Measurements from ENCODE around the gene COL27A1. TPM values are rescaled to one million over a fixed set of nuclear protein-coding genes. Genes with fewer than 3 reads are reported as not detected.
"Not testable (repeated sequence)": the region's sequence is repeated elsewhere in the genome, so short reads cannot be mapped to it uniquely, and the experiment has no call there.

COL27A1 gene
- total RNA-seq, 1 donor from 2014 or later, result 39.6 TPM

DNA sequence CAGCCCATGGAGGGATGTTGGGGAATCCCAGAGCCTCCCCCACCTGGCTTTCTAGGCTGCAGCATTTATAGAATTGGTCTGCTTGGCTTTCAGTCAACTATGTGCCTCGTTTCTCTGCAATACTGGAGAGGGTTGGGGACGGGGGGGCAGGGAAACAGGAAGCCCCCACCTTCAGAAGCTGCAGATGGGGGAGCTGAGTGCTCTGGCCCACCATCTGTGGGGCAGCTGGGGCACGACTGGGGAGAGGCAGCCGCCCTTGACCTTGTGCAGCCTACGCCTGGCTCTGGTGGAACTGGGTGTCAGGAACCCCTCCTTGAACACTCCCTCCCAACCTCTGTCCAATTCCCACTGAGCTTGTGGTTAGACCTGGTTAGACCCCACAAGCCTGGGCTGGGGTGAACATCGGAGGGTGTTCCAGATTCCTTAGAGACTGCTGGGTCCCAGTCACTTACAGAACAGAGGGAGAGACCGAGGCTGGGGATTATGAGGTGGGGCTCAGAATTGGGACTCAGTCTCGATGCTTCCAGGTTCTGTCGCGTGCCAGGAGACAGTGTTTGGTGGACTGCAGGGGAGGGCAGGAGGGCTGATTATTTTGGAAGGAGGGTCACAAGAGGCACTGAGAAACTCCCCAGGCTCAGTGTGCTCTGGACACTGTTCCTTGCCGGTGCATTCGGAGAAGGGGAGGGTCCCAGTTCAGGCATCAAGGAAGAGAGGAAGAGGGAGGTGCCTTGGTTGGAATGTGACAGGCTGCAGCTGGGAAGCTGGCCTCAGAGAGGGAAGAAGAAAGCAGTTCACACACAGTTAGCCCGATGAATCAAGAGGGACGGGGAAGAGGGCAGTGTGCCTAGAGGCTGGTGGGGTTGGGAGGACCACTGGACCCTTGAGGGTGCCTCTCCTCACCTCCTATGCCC lies 25.6 kb downstream of the COL27A1 start:
- no peak for DNase-seq (ENCODE audit: extremely low read depth, low read depth, low spot score)

GRCh38 chr9:114181607-114182409 lies 26.5 kb downstream of the COL27A1 start:
- no peak for DNase-seq (ENCODE audit: extremely low read depth, low read depth, low spot score)

DNA sequence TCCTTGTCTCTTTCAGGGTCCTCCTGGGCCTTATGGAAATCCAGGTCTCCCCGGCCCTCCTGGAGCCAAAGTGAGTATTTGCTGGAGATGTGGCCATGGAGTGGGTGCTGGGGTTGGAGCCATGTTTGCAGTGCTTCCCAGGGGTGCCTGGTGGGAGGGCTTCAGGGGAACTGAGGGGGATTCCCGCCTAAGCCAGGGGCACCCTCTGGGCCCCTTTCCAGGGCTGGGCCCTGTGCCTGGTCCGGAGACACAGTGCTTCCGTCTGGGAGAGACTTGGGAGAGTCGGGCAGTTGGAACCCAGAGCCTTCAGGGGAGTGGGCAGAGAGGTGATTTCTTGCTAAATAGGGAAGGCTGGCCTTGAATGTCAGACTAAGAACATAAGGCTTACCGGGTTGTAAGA lies 27.7 kb downstream of the COL27A1 start:
- DNase-seq (ENCODE audit: extremely low read depth, low read depth, low spot score), result no peak

DNA sequence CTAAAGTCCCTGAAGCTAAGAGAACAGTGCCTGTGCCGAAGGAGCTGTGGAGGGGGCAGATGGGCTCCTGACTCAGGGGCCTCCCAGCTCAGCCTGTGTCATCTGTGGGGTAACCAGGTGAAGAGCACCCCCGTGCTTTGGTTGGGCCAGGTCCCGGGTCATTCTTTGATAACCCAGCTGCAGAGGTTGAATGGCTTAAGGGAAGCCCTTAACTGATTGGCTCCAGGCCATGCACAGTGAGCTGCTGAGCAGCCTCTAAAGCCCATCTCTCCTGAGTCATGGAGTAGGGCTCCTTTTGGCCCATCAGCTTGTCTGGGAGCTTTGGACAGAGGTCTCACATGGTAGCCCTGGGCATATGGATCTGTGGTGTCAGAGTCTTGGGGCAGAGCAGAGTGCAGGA lies 28.7 kb downstream of the COL27A1 start:
- DNase-seq (ENCODE audit: extremely low read depth, low read depth, low spot score), result no peak

GRCh38 chr9:114184866-114185265 lies 29.5 kb downstream of the COL27A1 start:
- no peak for DNase-seq (ENCODE audit: extremely low read depth, low read depth, low spot score)

GRCh38 chr9:114185570-114186490 lies 30.5 kb downstream of the COL27A1 start:
- DNase-seq (ENCODE audit: extremely low read depth, low read depth, low spot score), result no peak

- no peak for DNase-seq (ENCODE audit: extremely low read depth, low read depth, low spot score)
Measured at GRCh38 chr9:114186605-114187289, 31.4 kb downstream of the COL27A1 start.

DNA sequence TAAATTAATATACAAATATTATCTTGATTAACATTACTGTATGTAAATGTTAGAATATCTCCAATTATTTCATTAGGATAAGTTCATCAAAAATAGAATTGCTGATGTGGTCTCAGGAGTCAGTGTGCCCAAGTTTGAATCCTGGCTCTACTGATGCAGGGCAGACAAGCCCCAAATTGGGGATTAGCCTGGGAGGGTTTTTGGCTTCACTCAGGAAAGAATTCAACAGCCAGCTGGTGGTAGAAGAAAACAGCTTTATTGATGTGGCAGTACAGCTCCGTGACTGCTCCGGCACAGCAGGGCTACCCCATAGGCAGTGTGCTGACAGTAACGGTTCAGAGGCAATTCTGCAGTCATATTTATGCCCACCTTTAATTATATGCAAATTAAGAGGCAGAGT lies 32.5 kb downstream of the COL27A1 start:
- DNase-seq (ENCODE audit: extremely low read depth, low read depth, low spot score), result no peak

DNA sequence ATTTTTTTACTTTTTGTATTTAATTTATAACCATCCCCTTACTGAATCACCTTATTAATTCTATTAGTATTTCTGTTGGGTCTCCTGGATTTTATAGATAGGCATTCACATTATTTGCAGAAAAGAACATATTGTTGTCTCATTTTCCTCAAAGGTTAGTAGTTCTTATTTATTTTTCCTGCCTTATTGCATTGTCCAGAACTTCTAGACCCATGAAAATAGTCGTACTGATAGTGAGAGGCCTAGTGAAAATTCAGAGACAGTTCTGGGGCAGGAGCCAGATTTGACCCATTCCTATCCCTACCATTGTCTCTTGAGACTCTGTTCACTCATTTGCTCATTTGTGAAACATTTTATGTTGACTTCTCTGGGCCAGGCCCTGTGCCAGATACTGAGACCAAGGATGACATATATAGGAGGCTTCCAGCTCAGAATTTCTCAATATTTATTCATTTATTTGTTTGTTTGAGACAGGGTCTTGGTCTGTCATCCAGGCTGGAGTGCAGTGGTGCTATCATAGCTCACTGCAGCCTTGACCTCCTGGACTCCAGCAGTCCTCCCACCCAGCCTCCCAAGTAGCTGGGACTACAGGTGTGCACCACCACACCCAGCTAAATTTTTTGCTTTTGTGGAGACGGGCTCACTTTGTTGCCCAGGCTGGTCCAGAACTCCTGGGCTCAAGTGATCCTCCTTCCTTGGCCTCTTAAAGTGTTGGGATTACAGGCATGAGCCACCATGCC lies 34.7 kb downstream of the COL27A1 start:
- no peak for DNase-seq (ENCODE audit: extremely low read depth, low read depth, low spot score)

GRCh38 chr9:114190563-114190905 lies 35.2 kb downstream of the COL27A1 start:
- no peak for DNase-seq (ENCODE audit: extremely low read depth, low read depth, low spot score)

DNA sequence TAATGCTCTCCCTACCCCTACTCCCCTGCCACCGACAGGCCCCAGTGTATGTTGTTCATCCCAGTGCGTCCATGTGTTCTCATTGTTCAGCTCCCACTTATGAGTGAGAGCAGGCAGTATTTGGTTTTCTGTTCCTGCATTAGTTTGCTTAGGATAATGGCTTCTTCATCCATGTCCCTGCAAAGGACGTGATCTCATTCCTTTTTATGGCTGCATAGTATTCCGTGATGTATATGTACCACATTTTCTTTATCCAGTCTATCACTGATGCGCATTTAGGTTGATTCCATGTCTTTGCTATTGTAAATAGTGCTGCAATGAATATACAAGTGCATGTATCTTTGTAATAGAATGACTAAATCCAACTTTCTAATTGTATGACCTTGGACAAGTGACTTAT lies 36.1 kb downstream of the COL27A1 start:
- DNase-seq (ENCODE audit: extremely low read depth, low read depth, low spot score), result not testable (repeated sequence)

- DNase-seq (ENCODE audit: extremely low read depth, low read depth, low spot score), result no peak
Measured at GRCh38 chr9:114192539-114192938, 37.2 kb downstream of the COL27A1 start.

DNA sequence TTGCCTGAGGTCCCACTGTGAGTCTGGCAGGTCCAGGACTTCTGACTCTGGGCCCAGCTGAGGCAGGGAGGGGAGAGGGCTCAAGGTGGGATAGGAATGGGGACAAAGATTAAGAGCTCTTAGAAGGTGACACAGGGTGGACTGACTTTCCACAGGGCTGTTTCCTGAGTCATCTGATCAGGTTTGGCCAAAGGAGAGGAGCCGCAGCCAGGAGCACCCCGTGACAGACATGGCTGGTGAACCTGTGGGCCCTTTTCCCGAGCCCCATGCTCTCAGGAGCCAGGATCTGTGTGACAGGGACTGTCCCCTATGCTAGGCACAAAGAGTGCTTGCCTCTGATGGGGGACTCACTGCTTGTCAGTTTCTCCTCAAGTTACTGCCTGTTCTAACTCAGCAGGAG lies 37.8 kb downstream of the COL27A1 start:
- no peak for DNase-seq (ENCODE audit: extremely low read depth, low read depth, low spot score)

- DNase-seq (ENCODE audit: extremely low read depth, low read depth, low spot score), result no peak
Measured at GRCh38 chr9:114196117-114196516, 40.8 kb downstream of the COL27A1 start.

DNA sequence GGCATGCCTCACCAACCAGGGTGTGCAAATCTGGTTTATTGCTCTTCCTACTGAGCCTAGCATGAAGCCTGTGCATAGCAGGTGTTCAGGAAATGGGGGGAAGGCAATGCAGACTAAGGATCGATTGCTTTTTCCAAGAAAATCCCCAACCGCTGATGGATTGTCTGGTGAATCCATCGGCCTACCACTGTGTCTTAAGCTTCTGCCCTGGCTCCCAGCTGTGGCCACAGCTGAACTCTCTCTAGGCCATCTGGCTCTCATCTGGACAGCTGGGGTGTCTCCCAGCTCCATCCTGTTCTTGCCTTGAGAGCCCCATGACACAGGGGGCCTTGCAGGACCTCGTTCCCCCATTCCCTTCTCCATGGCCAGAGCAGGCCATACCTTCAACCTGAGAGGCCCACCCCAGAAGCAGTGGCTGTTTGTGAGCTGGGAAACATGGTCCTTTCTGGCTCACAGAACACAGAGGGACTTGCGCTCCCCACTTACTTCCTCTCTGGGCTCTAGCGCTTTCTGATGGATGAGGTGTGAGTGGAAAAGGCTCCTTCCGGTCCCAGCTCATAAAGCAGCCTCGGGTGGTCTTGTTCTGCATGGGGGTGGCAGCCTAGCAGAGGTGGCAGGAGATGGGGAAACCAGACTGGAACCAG lies 41.8 kb downstream of the COL27A1 start:
- no peak for DNase-seq (ENCODE audit: extremely low read depth, low read depth, low spot score)

DNA sequence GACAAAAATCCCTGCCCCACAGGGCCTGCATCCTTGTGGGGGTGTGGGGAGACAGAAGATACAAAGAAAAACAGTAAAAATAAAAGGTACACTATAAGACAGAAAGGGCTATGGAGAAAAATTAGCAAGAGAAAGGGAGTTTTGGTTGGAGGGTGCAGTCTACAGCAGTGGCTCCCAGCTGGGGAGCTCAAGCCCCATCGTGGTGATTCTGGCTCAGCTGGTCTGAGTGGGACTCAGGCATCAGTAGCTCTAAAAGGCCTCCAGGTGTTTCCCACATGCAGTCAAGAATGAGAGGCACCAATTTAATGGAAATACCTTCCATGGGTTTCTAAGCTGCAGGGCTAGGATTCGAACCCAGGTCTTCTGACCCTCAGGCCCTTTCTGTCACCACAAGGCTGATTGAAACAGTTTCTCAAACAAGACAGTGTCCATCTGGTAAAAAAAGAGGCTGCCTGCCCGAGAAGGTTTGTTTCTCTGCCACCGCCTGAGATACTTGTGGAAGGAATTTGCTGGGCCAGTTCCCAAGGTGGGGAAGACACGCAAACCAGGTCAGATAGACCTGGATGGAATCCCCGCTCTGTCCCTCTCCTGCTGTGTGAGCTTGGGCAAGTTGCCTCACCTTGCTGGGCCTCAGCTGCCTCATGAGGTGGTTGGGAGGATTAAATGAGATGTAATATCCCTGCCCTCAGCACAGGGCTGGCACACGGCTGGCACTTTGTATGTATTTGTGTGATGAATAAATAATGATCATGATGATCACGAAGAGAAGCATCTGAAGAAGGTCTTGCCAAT lies 43.1 kb downstream of the COL27A1 start:
- no peak for DNase-seq (ENCODE audit: extremely low read depth, low read depth, low spot score)

GRCh38 chr9:114200721-114201300 lies 45.5 kb downstream of the COL27A1 start:
- DNase-seq (ENCODE audit: extremely low read depth, low read depth, low spot score), result no peak

DNA sequence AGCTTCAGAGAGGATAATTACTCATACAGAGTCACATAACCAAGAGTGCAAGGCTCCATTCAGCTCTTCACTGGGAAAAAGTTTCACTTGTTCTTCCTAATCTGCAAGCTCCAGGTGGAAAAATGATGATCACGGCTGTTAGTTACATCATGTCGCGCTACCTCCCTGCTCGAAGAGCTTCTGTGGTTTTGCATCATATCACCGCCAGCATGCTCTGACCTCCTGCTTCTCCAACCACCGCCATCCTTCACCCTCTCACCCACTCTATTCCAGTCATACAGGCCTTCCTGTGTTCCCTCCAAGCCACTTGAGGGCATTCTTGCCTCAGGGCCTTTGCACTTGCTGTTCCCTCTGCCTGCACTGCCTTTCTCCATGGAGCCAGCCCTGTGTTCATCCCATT lies 47.1 kb downstream of the COL27A1 start:
- no peak for DNase-seq (ENCODE audit: extremely low read depth, low read depth, low spot score)
